OCI-LY3 (cell line): ENCODE measurements around the gene PRDM1.

Experiments
- H2AFZ ChIP-seq: fragments of 200-600, 300-600 bp; shearing (Covaris generic); 2 replicates; pipeline ENCODE4 v1.6.0; 2014; ENCODE audit warnings: antibody characterized with exemption, low read depth, low read length
- H3K27ac ChIP-seq: fragments of 200-600, 300-600 bp; sonication (generic); 2 replicates; pipeline ENCODE4 v1.5.1; 2014; ENCODE audit warnings: mild to moderate bottlenecking, low read length, moderate library complexity, mixed read lengths
- H3K27me3 ChIP-seq: fragments of 200-600, 300-600 bp; sonication (generic); 2 replicates; pipeline ENCODE4 v1.6.1; 2014; ENCODE audit warnings: low read depth, low read length, mixed read lengths
- H3K36me3 ChIP-seq: fragments of 200-600, 300-600 bp; sonication (generic); replicated peaks from 2 replicates; pipeline ENCODE3; 2014; ENCODE audit warnings: low read depth, low read length, mixed read lengths
- H3K4me1 ChIP-seq: fragments of 300-600, 200-600 bp; sonication (generic); 2 replicates; pipeline ENCODE4 v1.6.1; 2014; ENCODE audit warnings: low read length, mixed read lengths
- H3K4me2 ChIP-seq: fragments of 200-600, 300-600 bp; sonication (generic); 2 replicates; pipeline ENCODE4 v1.6.1; 2014; ENCODE audit warnings: low read length, mixed read lengths
- H3K4me3 ChIP-seq: fragments of 300-600, 200-600 bp; sonication (generic); 2 replicates; pipeline ENCODE4 v1.5.1; 2014; ENCODE audit warnings: antibody characterized with exemption, mild to moderate bottlenecking, low read length, moderate library complexity
- H3K79me2 ChIP-seq: fragments of 300-600, 200-600 bp; shearing (Covaris generic); 2 replicates; pipeline ENCODE4 v1.6.1; 2014; ENCODE audit warnings: mild to moderate bottlenecking, low read length, mixed read lengths
- H3K9ac ChIP-seq: fragments of 300-600, 200-600 bp; shearing (Covaris generic); 2 replicates; pipeline ENCODE4 v1.6.0; 2014; ENCODE audit warnings: mild to moderate bottlenecking, low read length, moderate library complexity
- H3K9me3 ChIP-seq: fragments of 200-600, 300-600 bp; shearing (Covaris generic); 2 replicates; pipeline ENCODE4 v1.6.1; 2014; ENCODE audit warnings: low read length, mixed read lengths; ENCODE audit not compliant: insufficient read depth
- H4K20me1 ChIP-seq: fragments of 200-600, 300-600 bp; sonication (generic); 2 replicates; pipeline ENCODE4 v1.6.1; 2016; ENCODE audit warnings: low read length, mixed read lengths; ENCODE audit not compliant: insufficient read depth
- CTCF ChIP-seq: fragments of 200-600, 300-600 bp; sonication (generic); IDR thresholded peaks from 2 replicates; pipeline ENCODE4 v1.5.1; 2014; ENCODE audit warnings: antibody characterized with exemption, low read length, low read depth
- EZH2phosphoT487 ChIP-seq: fragments of 200-600 bp; shearing (Covaris generic); IDR thresholded peaks from 2 replicates; pipeline ENCODE4 v1.6.1; 2018; ENCODE audit warnings: antibody characterized with exemption, mixed run types, low read depth

PRDM1 gene

GRCh38 chr6:106122306-106122918, 36.3 kb downstream of the PRDM1 start:
- Histone ChIP-seq H4K20me1 (no peaks in the 10 kb centered on the region), H3K4me1 (peaks cover 64% of the 10 kb centered on the region), H3K9me3 (peaks cover 5% of the 10 kb centered on the region; the same call in 1 of the 2 replicates), H3K79me2 (no peaks in the 10 kb centered on the region), H3K9ac (no peak overlapping the region), H2AFZ (no peak overlapping the region), H3K27ac (no peak overlapping the region), H3K36me3 (no peaks in the 10 kb centered on the region), H3K4me2 (no peak overlapping the region), H3K4me3 (no peak overlapping the region), H3K27me3 (no peaks in the 10 kb centered on the region)
- no peak for TF ChIP-seq CTCF
- TF ChIP-seq EZH2phosphoT487 = no peak

GRCh38 chr6:106122938-106123656, 37.0 kb downstream of the PRDM1 start:
- Histone ChIP-seq H4K20me1 (no peaks in the 10 kb centered on the region), H3K27ac (no peak overlapping the region), H3K9me3 (peaks cover 5% of the 10 kb centered on the region; the same call in 1 of the 2 replicates), H3K9ac (no peak overlapping the region), H2AFZ (no peak overlapping the region), H3K36me3 (no peaks in the 10 kb centered on the region), H3K4me2 (no peak overlapping the region), H3K27me3 (no peaks in the 10 kb centered on the region), H3K79me2 (no peaks in the 10 kb centered on the region), H3K4me1 (peaks cover 57% of the 10 kb centered on the region), H3K4me3 (no peak overlapping the region)
- TF ChIP-seq EZH2phosphoT487 = no peak

GRCh38 chr6:106124015-106124414, 37.9 kb downstream of the PRDM1 start:
- Histone ChIP-seq H3K4me3 (no peak overlapping the region), H3K9me3 (no peaks in the 10 kb centered on the region), H3K36me3 (no peaks in the 10 kb centered on the region), H4K20me1 (no peaks in the 10 kb centered on the region), H2AFZ (no peak overlapping the region), H3K4me1 (peaks cover 55% of the 10 kb centered on the region), H3K27ac (no peak overlapping the region), H3K4me2 (no peak overlapping the region), H3K79me2 (no peaks in the 10 kb centered on the region), H3K27me3 (no peaks in the 10 kb centered on the region), H3K9ac (no peak overlapping the region)
- no peak for TF ChIP-seq CTCF
- no peak for TF ChIP-seq EZH2phosphoT487

GRCh38 chr6:106124437-106125430, 38.6 kb downstream of the PRDM1 start:
- Histone ChIP-seq H3K79me2 (no peaks in the 10 kb centered on the region), H2AFZ (peak overlapping the region; percentile 71), H3K27ac (peak overlapping the region; percentile 49; the same call in 1 of the 2 replicates), H3K9ac (peak overlapping the region; percentile 58), H3K4me1 (peaks cover 58% of the 10 kb centered on the region), H3K4me2 (peak overlapping the region; percentile 79), H3K36me3 (no peaks in the 10 kb centered on the region), H3K9me3 (no peaks in the 10 kb centered on the region), H4K20me1 (no peaks in the 10 kb centered on the region), H3K4me3 (peak overlapping the region; percentile 40), H3K27me3 (no peaks in the 10 kb centered on the region)
- TF ChIP-seq EZH2phosphoT487 = no peak
- no peak for TF ChIP-seq CTCF
